ENCODE measurements around the gene KIAA0040.

- TF ChIP-seq POLR2A (IDR thresholded peaks at IDR 0.05; ENCODE audit: low read length) (no peak), GATA1 (IDR thresholded peaks at IDR 0.05; ENCODE audit: low read depth, low read length) (no peak)
These were observed 29.1 kb upstream of the KIAA0040 start for GRCh38 chr1:175221557-175222175.

Measured in erythroblast (primary cell).